Tibial artery (tissue), 4 donors: ENCODE results near the gene FARP1.

Experiments used
- DNase-seq, 2 donors: peaks; one replicate each; pipeline ENCODE4 v3.0.0-alpha.2; 2019
- H3K27ac ChIP-seq, 2 donors: fragments of 200-600 bp; sonication (generic) in 1 of 2; 1 replicate in 1 of 2; 2 replicates in 1 of 2; pipeline ENCODE4 v1.5.1; 2018 to 2019; ENCODE audit warnings: mild to moderate bottlenecking in 1 of 2
- H3K27me3 ChIP-seq, 2 donors: fragments of 200-600 bp; sonication (generic) in 1 of 2; one replicate each; pipeline versions ENCODE4 v1.5.1 to v1.6.0; 2016 to 2019
- H3K36me3 ChIP-seq, 3 donors: fragments of 200-600 bp; sonication (generic) in 2 of 3; one replicate each; pipeline ENCODE4 v1.5.1; 2016 to 2019; ENCODE audit warnings: mild to moderate bottlenecking in 2 of 3
- H3K4me1 ChIP-seq, 4 donors: fragments of 200-600 bp; sonication (generic) in 2 of 4; 1 replicate in 3 of 4; 2 replicates in 1 of 4; pipeline ENCODE4 v1.5.1; 2016 to 2019
- H3K4me3 ChIP-seq, 2 donors: fragments of 200-600 bp; sonication (generic) in 1 of 2; 1 replicate in 1 of 2; 2 replicates in 1 of 2; pipeline ENCODE4 v1.5.1; 2018 to 2019; ENCODE audit warnings: mild to moderate bottlenecking in 2 of 2
- H3K9me3 ChIP-seq, 3 donors: fragments of 200-600 bp; sonication (generic) in 1 of 3; one replicate each; pipeline ENCODE4 v1.5.1; 2016 to 2019
- CTCF ChIP-seq, 2 experiments: fragments of 200-600 bp in 1 of 2; fragments of 450-650 bp in 1 of 2; IDR thresholded peaks; one replicate each; pipeline ENCODE4 v1.5.1; 2017 to 2019; ENCODE audit warnings: antibody characterized with exemption in 2 of 2, mild to moderate bottlenecking in 1 of 2, moderate library complexity in 1 of 2
- intact Hi-C: fragments of 100-400 bp; cut with DNase I; formaldehyde crosslinking; loops from one replicate; pipeline ENCODE4 v1.15.0; 2023; ENCODE audit warnings: low total_unique reads

Gene FARP1

GRCh38 chr13:98142380-98143156, at the start of gene FARP1:
FARP1 (plus strand) TSS chr13:98143094; CDS start chr13:98213243, 70,149 bp downstream.
- Histone ChIP-seq H3K36me3 (no peaks in the 10 kb centered on the region), H3K9me3 (no peaks in the 10 kb centered on the region), H3K4me3 (peak within 1 kb of the TSS; percentile 73 to 81), H3K27me3 (no peaks in the 10 kb centered on the region), H3K4me1 (peaks cover 0 to 31% (median 18%) of the 10 kb centered on the region in 4 donors), H3K27ac (peak within 1 kb of the TSS; percentile 64 to 73)
- DNase-seq, result peak; percentile 66 to 88
- intact Hi-C loops, result loop anchor here (2.0 to 10.0 kb wide), 2 partner anchors 72 to 254 kb away; no protein-coding TSS in a partner anchor
- peak; percentile 17 to 63 for TF ChIP-seq CTCF (IDR thresholded peaks at IDR 0.05)

GRCh38 chr13:98094678-98095266, 48.1 kb upstream of the FARP1 start:
- no peaks in the 10 kb centered on the region for H3K36me3 ChIP-seq
- no peak for TF ChIP-seq CTCF (IDR thresholded peaks at IDR 0.05)
- H3K27ac ChIP-seq, result no peak overlapping the region
- H3K9me3 ChIP-seq, result no peaks in the 10 kb centered on the region
- no peaks in the 10 kb centered on the region for H3K27me3 ChIP-seq
- peaks cover 0 to 5% (median 0%) of the 10 kb centered on the region in 4 donors for H3K4me1 ChIP-seq
- no peak overlapping the region for H3K4me3 ChIP-seq
- intact Hi-C loops, result no loop called here
- no peak for DNase-seq

- Histone ChIP-seq H3K4me3 (no peak overlapping the region), H3K27ac (no peak overlapping the region), H3K27me3 (no peaks in the 10 kb centered on the region), H3K4me1 (peaks cover 0 to 5% (median 0%) of the 10 kb centered on the region in 4 donors), H3K36me3 (no peaks in the 10 kb centered on the region), H3K9me3 (no peaks in the 10 kb centered on the region)
- no peak for TF ChIP-seq CTCF (IDR thresholded peaks at IDR 0.05)
- intact Hi-C loops, result no loop called here
- DNase-seq, result no peak
These were observed 46.8 kb upstream of the FARP1 start for GRCh38 chr13:98096059-98096458.

GRCh38 chr13:98097749-98098148, 45.1 kb upstream of the FARP1 start:
- no peaks in the 10 kb centered on the region for H3K9me3 ChIP-seq
- H3K36me3 ChIP-seq, result no peaks in the 10 kb centered on the region
- no peak for DNase-seq
- H3K27ac ChIP-seq, result no peak overlapping the region
- no peaks in the 10 kb centered on the region for H3K27me3 ChIP-seq
- intact Hi-C loops, result no loop called here
- TF ChIP-seq CTCF (IDR thresholded peaks at IDR 0.05), result no peak
- H3K4me1 ChIP-seq, result peaks cover 0 to 5% (median 0%) of the 10 kb centered on the region in 4 donors
- H3K4me3 ChIP-seq, result no peak overlapping the region

- H3K36me3 ChIP-seq, result no peaks in the 10 kb centered on the region
- peaks cover 0 to 5% (median 0%) of the 10 kb centered on the region in 4 donors for H3K4me1 ChIP-seq
- TF ChIP-seq CTCF (IDR thresholded peaks at IDR 0.05), result no peak
- DNase-seq, result no peak
- H3K27ac ChIP-seq, result no peak overlapping the region
- peaks cover 0 to 3% of the 10 kb centered on the region in 2 donors for H3K27me3 ChIP-seq
- intact Hi-C loops, result no loop called here
- no peak overlapping the region for H3K4me3 ChIP-seq
- H3K9me3 ChIP-seq, result no peaks in the 10 kb centered on the region
These were observed 44.4 kb upstream of the FARP1 start for GRCh38 chr13:98098516-98098915.
